ENCODE measurements around the gene GPNMB. TPM values are rescaled to one million over a fixed set of nuclear protein-coding genes. Genes with fewer than 3 reads are reported as not detected.
"Not testable (repeated sequence)": the region's sequence is repeated elsewhere in the genome, so short reads cannot be mapped to it uniquely, and the experiment has no call there.

GPNMB gene
- 10 to 100 TPM; 21.8 to 74.2 (median 30.8) TPM for polyA plus RNA-seq (ENCODE audit: insufficient read length in 4 of 4)

- DNase-seq (ENCODE audit: low read depth in 4 of 4, low spot score in 3 of 4): no peak
These were observed at the start of gene GPNMB for GRCh38 chr7:23246555-23246954. Gene GPNMB, plus strand, starts transcription at chr7:23246775. Its CDS starts 83 bp downstream, at chr7:23246858.

GRCh38 chr7:23197745-23198144 is 48.8 kb upstream of the GPNMB start:
- DNase-seq (ENCODE audit: low read depth in 4 of 4, low spot score in 3 of 4): not testable (repeated sequence)

GRCh38 chr7:23200331-23200730 is 46.2 kb upstream of the GPNMB start:
- no peak for DNase-seq (ENCODE audit: low read depth in 4 of 4, low spot score in 3 of 4)

- no peak for DNase-seq (ENCODE audit: low read depth in 4 of 4, low spot score in 3 of 4)
These were observed 42.3 kb upstream of the GPNMB start for GRCh38 chr7:23204241-23204640.

- no peak for DNase-seq (ENCODE audit: low read depth in 4 of 4, low spot score in 3 of 4)
These were observed 41.0 kb upstream of the GPNMB start for GRCh38 chr7:23205577-23205908.

GRCh38 chr7:23205909-23206767 is 40.4 kb upstream of the GPNMB start:
- peak in 3 of 4 donors; percentile 42 to 58 (median 51) for DNase-seq (ENCODE audit: low read depth in 4 of 4, low spot score in 3 of 4)

GRCh38 chr7:23207021-23207420 is 39.6 kb upstream of the GPNMB start:
- DNase-seq (ENCODE audit: low read depth in 4 of 4, low spot score in 3 of 4): no peak

- no peak for DNase-seq (ENCODE audit: low read depth in 4 of 4, low spot score in 3 of 4)
These were observed 38.7 kb upstream of the GPNMB start for GRCh38 chr7:23207884-23208283.

- no peak for DNase-seq (ENCODE audit: low read depth in 4 of 4, low spot score in 3 of 4)
These were observed 38.3 kb upstream of the GPNMB start for GRCh38 chr7:23208316-23208715.

- DNase-seq (ENCODE audit: low read depth in 4 of 4, low spot score in 3 of 4): no peak
These were observed 36.1 kb upstream of the GPNMB start for GRCh38 chr7:23210506-23210905.

- DNase-seq (ENCODE audit: low read depth in 4 of 4, low spot score in 3 of 4): peak in 3 of 4 donors; percentile 59 to 64 (median 61)
These were observed 35.0 kb upstream of the GPNMB start for GRCh38 chr7:23211589-23211988.

- DNase-seq (ENCODE audit: low read depth in 4 of 4, low spot score in 3 of 4): no peak
These were observed 34.2 kb upstream of the GPNMB start for GRCh38 chr7:23212395-23212794.

- DNase-seq (ENCODE audit: low read depth in 4 of 4, low spot score in 3 of 4): no peak
These were observed 33.7 kb upstream of the GPNMB start for GRCh38 chr7:23212841-23213240.

- DNase-seq (ENCODE audit: low read depth in 4 of 4, low spot score in 3 of 4): no peak
These were observed 32.8 kb upstream of the GPNMB start for GRCh38 chr7:23213755-23214154.

GRCh38 chr7:23214423-23214822 is 32.2 kb upstream of the GPNMB start:
- DNase-seq (ENCODE audit: low read depth in 4 of 4, low spot score in 3 of 4): no peak

- DNase-seq (ENCODE audit: low read depth in 4 of 4, low spot score in 3 of 4): no peak
These were observed 31.6 kb upstream of the GPNMB start for GRCh38 chr7:23214938-23215337.

GRCh38 chr7:23216021-23216420 is 30.6 kb upstream of the GPNMB start:
- DNase-seq (ENCODE audit: low read depth in 4 of 4, low spot score in 3 of 4): no peak

- no peak for DNase-seq (ENCODE audit: low read depth in 4 of 4, low spot score in 3 of 4)
These were observed 28.4 kb upstream of the GPNMB start for GRCh38 chr7:23218196-23218595.

- no peak for DNase-seq (ENCODE audit: low read depth in 4 of 4, low spot score in 3 of 4)
These were observed 25.8 kb upstream of the GPNMB start for GRCh38 chr7:23220690-23221305.

- DNase-seq (ENCODE audit: low read depth in 4 of 4, low spot score in 3 of 4): no peak
These were observed 24.0 kb upstream of the GPNMB start for GRCh38 chr7:23222439-23223030.

- not testable (repeated sequence) for DNase-seq (ENCODE audit: low read depth in 4 of 4, low spot score in 3 of 4)
These were observed 22.2 kb upstream of the GPNMB start for GRCh38 chr7:23224364-23224763.

Data from left renal pelvis (tissue), 4 donors.